Loucy (cell line): ENCODE data around the gene SCAPER.

Source experiments
- H2AFZ ChIP-seq: fragments of 200-600 bp; sonication (generic); 2 replicates; pipeline ENCODE4 v1.6.0; 2016; ENCODE audit warnings: antibody characterized with exemption, mild to moderate bottlenecking, low read length, moderate library complexity
- H3F3A ChIP-seq: fragments of 200-600 bp; 2 replicates; pipeline ENCODE4 v1.6.0; 2016; ENCODE audit warnings: antibody characterized with exemption, low read depth, mild to moderate bottlenecking
- H3K27me3 ChIP-seq: fragments of 200-600 bp; sonication (generic); 2 replicates; pipeline ENCODE4 v1.6.1; 2014; ENCODE audit warnings: low read length, mild to moderate bottlenecking; ENCODE audit not compliant: insufficient read depth, poor library complexity, severe bottlenecking
- H3K36me3 ChIP-seq: fragments of 200-600 bp; sonication (generic); 2 replicates; pipeline ENCODE4 v1.6.1; 2016; ENCODE audit warnings: low read length; ENCODE audit not compliant: insufficient read depth
- H3K4me1 ChIP-seq: fragments of 200-600 bp; sonication (generic); 2 replicates; pipeline ENCODE4 v1.5.1; 2014; ENCODE audit warnings: low read length, mild to moderate bottlenecking; ENCODE audit not compliant: insufficient read depth, poor library complexity, severe bottlenecking
- H3K4me2 ChIP-seq: fragments of 200-600 bp; sonication (generic); 2 replicates; pipeline ENCODE4 v1.6.0; 2014; ENCODE audit warnings: antibody characterized with exemption, low read length, low read depth, mild to moderate bottlenecking; ENCODE audit not compliant: poor library complexity, severe bottlenecking
- H3K4me3 ChIP-seq: fragments of 200-600 bp; sonication (generic); 2 replicates; pipeline ENCODE4 v1.5.1; 2014; ENCODE audit warnings: low read length, mild to moderate bottlenecking, mixed read lengths; ENCODE audit not compliant: poor library complexity, severe bottlenecking
- H3K79me2 ChIP-seq: fragments of 200-600 bp; sonication (generic); 2 replicates; pipeline ENCODE4 v1.6.1; 2014; ENCODE audit warnings: low read length; ENCODE audit not compliant: insufficient read depth
- H3K9ac ChIP-seq: fragments of 200-600 bp; sonication (generic); 2 replicates; pipeline ENCODE4 v1.6.0; 2014; ENCODE audit warnings: mild to moderate bottlenecking, low read depth, low read length, moderate library complexity; ENCODE audit not compliant: poor library complexity, severe bottlenecking
- H3K9me2 ChIP-seq: fragments of 200-600 bp; sonication (generic); replicated peaks from 2 replicates; pipeline ENCODE4 v1.6.1; 2016; ENCODE audit warnings: low read depth, low read length, mixed read lengths
- H3K9me3 ChIP-seq: fragments of 200-600 bp; sonication (generic); 2 replicates; pipeline ENCODE4 v1.6.1; 2014; ENCODE audit warnings: mild to moderate bottlenecking, antibody characterized with exemption, low read length, low read depth; ENCODE audit not compliant: insufficient read depth
- H4K20me1 ChIP-seq: fragments of 200-600 bp; sonication (generic); 2 replicates; pipeline ENCODE4 v1.6.0; 2014; ENCODE audit warnings: antibody characterized with exemption, low read length, mild to moderate bottlenecking; ENCODE audit not compliant: insufficient read depth, poor library complexity, severe bottlenecking
- EZH2phosphoT487 ChIP-seq: fragments of 200-600 bp; IDR thresholded peaks from 2 replicates; pipeline ENCODE4 v1.6.1; 2018; ENCODE audit warnings: antibody characterized with exemption, mild to moderate bottlenecking, moderate library complexity, borderline replicate concordance
- TF ChIP-seq, protein P1 (sequence below): fragments of 200-600 bp; sonication (generic); conservative IDR thresholded peaks from 2 replicates; pipeline ENCODE4 v1.5.1; 2014; ENCODE audit warnings: mild to moderate bottlenecking, antibody characterized with exemption, low read length

The SCAPER gene

DNA sequence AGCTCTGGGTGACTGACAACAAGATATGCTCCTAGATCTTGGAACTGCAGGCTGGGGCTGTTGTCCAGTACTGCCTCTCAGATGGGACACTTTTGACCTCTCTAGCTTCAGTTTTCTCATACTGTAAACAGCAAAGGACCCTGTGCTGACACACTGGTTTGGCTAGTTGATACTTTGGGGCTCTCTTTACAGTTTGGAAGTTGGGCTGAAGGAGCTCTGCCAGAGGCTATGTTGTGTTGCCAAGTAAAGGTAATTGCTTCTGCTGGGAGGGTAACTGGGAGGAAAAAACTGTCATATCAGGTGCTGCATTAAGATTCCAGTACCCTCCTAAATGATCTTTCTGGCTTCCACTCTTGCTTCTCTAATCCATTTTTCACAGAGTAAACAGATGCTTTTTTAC, 514.6 kb downstream of the SCAPER start:
- Histone ChIP-seq H3K9me2 (no peaks in the 10 kb centered on the region), H3F3A (no peaks in the 10 kb centered on the region), H3K79me2 (no peaks in the 10 kb centered on the region), H2AFZ (no peak overlapping the region), H4K20me1 (no peaks in the 10 kb centered on the region), H3K4me3 (no peak overlapping the region), H3K4me1 (peaks cover 11% of the 10 kb centered on the region), H3K9ac (no peak overlapping the region), H3K27me3 (no peaks in the 10 kb centered on the region), H3K9me3 (no peaks in the 10 kb centered on the region), H3K4me2 (no peak overlapping the region), H3K36me3 (no peaks in the 10 kb centered on the region)
- no peak for TF ChIP-seq EZH2phosphoT487
- TF ChIP-seq, protein P1, sequence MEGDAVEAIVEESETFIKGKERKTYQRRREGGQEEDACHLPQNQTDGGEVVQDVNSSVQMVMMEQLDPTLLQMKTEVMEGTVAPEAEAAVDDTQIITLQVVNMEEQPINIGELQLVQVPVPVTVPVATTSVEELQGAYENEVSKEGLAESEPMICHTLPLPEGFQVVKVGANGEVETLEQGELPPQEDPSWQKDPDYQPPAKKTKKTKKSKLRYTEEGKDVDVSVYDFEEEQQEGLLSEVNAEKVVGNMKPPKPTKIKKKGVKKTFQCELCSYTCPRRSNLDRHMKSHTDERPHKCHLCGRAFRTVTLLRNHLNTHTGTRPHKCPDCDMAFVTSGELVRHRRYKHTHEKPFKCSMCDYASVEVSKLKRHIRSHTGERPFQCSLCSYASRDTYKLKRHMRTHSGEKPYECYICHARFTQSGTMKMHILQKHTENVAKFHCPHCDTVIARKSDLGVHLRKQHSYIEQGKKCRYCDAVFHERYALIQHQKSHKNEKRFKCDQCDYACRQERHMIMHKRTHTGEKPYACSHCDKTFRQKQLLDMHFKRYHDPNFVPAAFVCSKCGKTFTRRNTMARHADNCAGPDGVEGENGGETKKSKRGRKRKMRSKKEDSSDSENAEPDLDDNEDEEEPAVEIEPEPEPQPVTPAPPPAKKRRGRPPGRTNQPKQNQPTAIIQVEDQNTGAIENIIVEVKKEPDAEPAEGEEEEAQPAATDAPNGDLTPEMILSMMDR, result no peak

DNA sequence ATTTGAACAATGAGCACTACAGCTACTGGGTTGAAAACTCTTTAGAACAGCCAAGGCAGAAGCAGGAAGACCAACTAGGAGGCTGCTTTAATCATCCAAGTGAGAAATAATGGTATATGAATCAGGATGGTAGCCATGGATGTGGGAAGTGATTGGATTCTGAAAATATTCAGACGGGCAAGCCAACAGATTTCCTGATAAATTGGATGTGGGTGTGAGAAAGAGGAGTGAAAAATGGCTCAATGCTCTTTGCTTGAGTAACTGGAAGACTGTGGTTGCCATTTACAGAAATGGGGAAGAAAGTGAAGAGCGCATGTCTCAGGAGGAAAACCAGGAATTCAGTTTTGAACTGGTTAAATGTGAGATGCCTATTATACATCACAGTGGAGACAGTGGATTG, 518.2 kb downstream of the SCAPER start:
- Histone ChIP-seq H4K20me1 (no peaks in the 10 kb centered on the region), H3K27me3 (no peaks in the 10 kb centered on the region), H3K79me2 (no peaks in the 10 kb centered on the region), H3K36me3 (no peaks in the 10 kb centered on the region), H3K4me3 (no peak overlapping the region), H3K9me2 (no peaks in the 10 kb centered on the region), H3K4me2 (no peak overlapping the region), H3K9me3 (no peaks in the 10 kb centered on the region), H3F3A (no peaks in the 10 kb centered on the region), H2AFZ (no peak overlapping the region), H3K4me1 (no peaks in the 10 kb centered on the region), H3K9ac (no peak overlapping the region)
- no peak for TF ChIP-seq EZH2phosphoT487
- TF ChIP-seq, protein P1, result no peak

DNA sequence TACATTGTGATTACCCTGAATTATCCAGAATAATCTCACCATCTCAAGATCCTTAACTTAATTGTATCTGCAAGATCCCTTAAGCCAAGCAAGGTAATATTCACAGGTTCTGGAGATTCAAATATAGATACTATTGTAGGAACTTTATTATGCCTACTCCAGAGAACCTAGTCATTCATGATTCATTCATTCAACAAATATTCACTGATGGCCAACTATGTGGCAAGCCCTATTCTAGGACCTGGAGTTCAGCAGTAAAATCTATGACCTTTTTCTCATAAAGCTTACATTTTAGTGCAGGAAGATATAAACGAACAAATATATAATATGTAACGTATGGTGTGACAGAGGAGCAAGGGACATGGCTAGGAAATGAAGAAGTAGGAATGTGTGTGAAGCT, 519.0 kb downstream of the SCAPER start:
- Histone ChIP-seq H3K9me3 (no peaks in the 10 kb centered on the region), H3K9me2 (no peaks in the 10 kb centered on the region), H3K27me3 (no peaks in the 10 kb centered on the region), H3K79me2 (no peaks in the 10 kb centered on the region), H3F3A (no peaks in the 10 kb centered on the region), H2AFZ (no peak overlapping the region), H3K4me3 (no peak overlapping the region), H3K9ac (no peak overlapping the region), H4K20me1 (no peaks in the 10 kb centered on the region), H3K4me1 (no peaks in the 10 kb centered on the region), H3K4me2 (no peak overlapping the region), H3K36me3 (no peaks in the 10 kb centered on the region)
- TF ChIP-seq EZH2phosphoT487, result no peak
- TF ChIP-seq, protein P1, result no peak
